Measurements from ENCODE around the gene SETD4. TPM values are rescaled to one million over a fixed set of nuclear protein-coding genes. Genes with fewer than 3 reads are reported as not detected.
"Not testable (repeated sequence)": the region's sequence is repeated elsewhere in the genome, so short reads cannot be mapped to it uniquely, and the experiment has no call there.

Gene SETD4
- total and polyA plus RNA-seq, 4 donors = 2.9 to 12.0 (median 6.8) TPM

- DNase-seq (ENCODE audit: low spot score) = no peak
- WGBS = 46% methylated on average over 7 of the region's 7 CpGs
- H3K4me1 ChIP-seq (ENCODE audit: control insufficient read depth in 4 of 4, insufficient read depth in 4 of 4, low read length in 3 of 4) = peaks cover 8 to 53% (median 31%) of the 10 kb centered on the region in 4 donors
- no peak overlapping the region for H3K4me3 ChIP-seq (ENCODE audit: low read depth in 1 of 3, low read length in 3 of 3)
- no peaks in the 10 kb centered on the region for H3K9me3 ChIP-seq (ENCODE audit: control insufficient read depth in 4 of 4, low read length in 3 of 4)
- H3K36me3 ChIP-seq (ENCODE audit: control insufficient read depth in 4 of 4, insufficient read depth in 3 of 4, low read depth in 1 of 4, low read length in 3 of 4) = peaks cover 0 to 7% (median 3%) of the 10 kb centered on the region in 4 donors
- no peak overlapping the region for H3K27ac ChIP-seq (ENCODE audit: low read depth in 1 of 2, low read length in 2 of 2)
- H3K27me3 ChIP-seq (ENCODE audit: control insufficient read depth in 4 of 4, insufficient read depth in 4 of 4, low read length in 3 of 4) = no peaks in the 10 kb centered on the region
- H3K9ac ChIP-seq (ENCODE audit: low read depth in 1 of 2, low read length in 2 of 2) = no peak overlapping the region
- TF ChIP-seq EGR1 (IDR thresholded peaks at IDR 0.05; ENCODE audit: low read depth in 2 of 2) (no peak), YY1 (IDR thresholded peaks at IDR 0.05) (no peak), HNF4G (IDR thresholded peaks at IDR 0.05) (no peak), CTCF (IDR thresholded peaks at IDR 0.05; ENCODE audit: low read depth, low read length, missing input control) (no peak), RXRA (IDR thresholded peaks at IDR 0.05) (peak in 1 of 2 donors; percentile 44), SP1 (IDR thresholded peaks at IDR 0.05) (no peak), ATF3 (IDR thresholded peaks at IDR 0.05) (no peak), HNF4A (conservative IDR thresholded peaks at IDR 0.05) (peak in 1 of 2 donors; percentile 47), NR2F2 (IDR thresholded peaks at IDR 0.05) (no peak)
Observed at GRCh38 chr21:36076878-36077655, 16.7 kb upstream of the SETD4 start.

GRCh38 chr21:36075953-36076352 lies 15.6 kb upstream of the SETD4 start:
- no peak for DNase-seq (ENCODE audit: low spot score)
- H3K27ac ChIP-seq (ENCODE audit: low read depth in 1 of 2, low read length in 2 of 2) = no peak overlapping the region
- H3K36me3 ChIP-seq (ENCODE audit: control insufficient read depth in 4 of 4, insufficient read depth in 3 of 4, low read depth in 1 of 4, low read length in 3 of 4) = peaks cover 0 to 9% (median 6%) of the 10 kb centered on the region in 4 donors
- no peak overlapping the region for H3K4me3 ChIP-seq (ENCODE audit: low read depth in 1 of 3, low read length in 3 of 3)
- H3K4me1 ChIP-seq (ENCODE audit: control insufficient read depth in 4 of 4, insufficient read depth in 4 of 4, low read length in 3 of 4) = peaks cover 12 to 54% (median 40%) of the 10 kb centered on the region in 4 donors
- 93% methylated on average over 5 of the region's 5 CpGs for WGBS
- no peak for TF ChIP-seq CTCF (IDR thresholded peaks at IDR 0.05; ENCODE audit: low read depth, low read length, missing input control)
- TF ChIP-seq SP1 (IDR thresholded peaks at IDR 0.05) = no peak
- no peak for TF ChIP-seq HNF4A (conservative IDR thresholded peaks at IDR 0.05)
- TF ChIP-seq ATF3 (IDR thresholded peaks at IDR 0.05) = no peak
- H3K9ac ChIP-seq (ENCODE audit: low read depth in 1 of 2, low read length in 2 of 2) = no peak overlapping the region
- H3K9me3 ChIP-seq (ENCODE audit: control insufficient read depth in 4 of 4, low read length in 3 of 4) = no peaks in the 10 kb centered on the region
- no peaks in the 10 kb centered on the region for H3K27me3 ChIP-seq (ENCODE audit: control insufficient read depth in 4 of 4, insufficient read depth in 4 of 4, low read length in 3 of 4)

GRCh38 chr21:36075171-36075570 lies 14.8 kb upstream of the SETD4 start:
- Histone ChIP-seq H3K9me3 (ENCODE audit: control insufficient read depth in 4 of 4, low read length in 3 of 4) (no peaks in the 10 kb centered on the region), H3K9ac (ENCODE audit: low read depth in 1 of 2, low read length in 2 of 2) (no peak overlapping the region), H3K4me3 (ENCODE audit: low read depth in 1 of 3, low read length in 3 of 3) (no peak overlapping the region), H3K27ac (ENCODE audit: low read depth in 1 of 2, low read length in 2 of 2) (no peak overlapping the region), H3K4me1 (ENCODE audit: control insufficient read depth in 4 of 4, insufficient read depth in 4 of 4, low read length in 3 of 4) (peaks cover 12 to 56% (median 42%) of the 10 kb centered on the region in 4 donors), H3K36me3 (ENCODE audit: control insufficient read depth in 4 of 4, insufficient read depth in 3 of 4, low read depth in 1 of 4, low read length in 3 of 4) (peaks cover 0 to 9% (median 6%) of the 10 kb centered on the region in 4 donors), H3K27me3 (ENCODE audit: control insufficient read depth in 4 of 4, insufficient read depth in 4 of 4, low read length in 3 of 4) (no peaks in the 10 kb centered on the region)
- DNase-seq (ENCODE audit: low spot score) = no peak
- no peak for TF ChIP-seq ZBTB33 (IDR thresholded peaks at IDR 0.05)
- no peak for TF ChIP-seq FOXA2 (IDR thresholded peaks at IDR 0.05)
- no peak for TF ChIP-seq RAD21 (IDR thresholded peaks at IDR 0.05)
- no peak for TF ChIP-seq RXRA (IDR thresholded peaks at IDR 0.05)
- TF ChIP-seq ATF3 (IDR thresholded peaks at IDR 0.05) = no peak
- TF ChIP-seq HNF4A (conservative IDR thresholded peaks at IDR 0.05) = no peak
- TF ChIP-seq TAF1 (conservative IDR thresholded peaks at IDR 0.05) = no peak
- no peak for TF ChIP-seq EGR1 (IDR thresholded peaks at IDR 0.05; ENCODE audit: low read depth in 2 of 2)
- WGBS = 87% methylated on average over 3 of the region's 3 CpGs

- peaks cover 10 to 55% (median 35%) of the 10 kb centered on the region in 4 donors for H3K4me1 ChIP-seq (ENCODE audit: control insufficient read depth in 4 of 4, insufficient read depth in 4 of 4, low read length in 3 of 4)
Observed at GRCh38 chr21:36073911-36074310, 13.6 kb upstream of the SETD4 start.

More at GRCh38 chr21:36073911-36074310, 13.6 kb upstream of the SETD4 start:
- not testable (repeated sequence) for H3K4me3 ChIP-seq (ENCODE audit: low read depth in 1 of 3, low read length in 3 of 3); H3K9me3 ChIP-seq (ENCODE audit: control insufficient read depth in 4 of 4, low read length in 3 of 4); H3K27me3 ChIP-seq (ENCODE audit: control insufficient read depth in 4 of 4, insufficient read depth in 4 of 4, low read length in 3 of 4); H3K36me3 ChIP-seq (ENCODE audit: control insufficient read depth in 4 of 4, insufficient read depth in 3 of 4, low read depth in 1 of 4, low read length in 3 of 4); H3K9ac ChIP-seq (ENCODE audit: low read depth in 1 of 2, low read length in 2 of 2); DNase-seq (ENCODE audit: low spot score)
- peak overlapping the region in 1 of 2 donors; percentile 69 for H3K27ac ChIP-seq (ENCODE audit: low read depth in 1 of 2, low read length in 2 of 2)
- 89% methylated on average over 5 of the region's 5 CpGs for WGBS

Measured in liver (tissue), 9 donors.